Kidney epithelial cell (primary cell): Measurements from ENCODE around the gene CA10. TPM values are rescaled to one million over a fixed set of nuclear protein-coding genes. Genes with fewer than 3 reads are reported as not detected.

ENCODE experiments used
- DNase-seq: peaks from one replicate; pipeline ENCODE4 v3.0.0-alpha.2; 2010; ENCODE audit warnings: low read depth
- H3K27me3 ChIP-seq: 2 replicates; pipeline ENCODE4 v1.6.0; 2011; ENCODE audit warnings: low read length; ENCODE audit not compliant: control insufficient read depth, insufficient read depth
- H3K36me3 ChIP-seq: 2 replicates; pipeline ENCODE4 v1.5.1; 2011; ENCODE audit warnings: low read length; ENCODE audit not compliant: control insufficient read depth, insufficient read depth
- H3K4me3 ChIP-seq: 2 replicates; pipeline ENCODE4 v1.5.1; 2011; ENCODE audit warnings: low read depth, mild to moderate bottlenecking, control low read depth, low read length
- total RNA-seq: library from RNA; depleted of rRNA; stranded (reverse); fragments of >200 nt; gene quantifications from 2 replicates; pipeline ENCODE4 v1.2.3, GENCODE V29; 2015
- TF ChIP-seq, protein P1 (sequence below): IDR thresholded peaks from 2 replicates; pipeline ENCODE4 v1.5.1; 2011; ENCODE audit warnings: mild to moderate bottlenecking, moderate library complexity, low read length, control low read depth, inconsistent platforms; ENCODE audit not compliant: insufficient read depth, poor library complexity, severe bottlenecking

Gene CA10
- total RNA-seq, 1 donor from 2014 or later, result 0.13 TPM

DNA sequence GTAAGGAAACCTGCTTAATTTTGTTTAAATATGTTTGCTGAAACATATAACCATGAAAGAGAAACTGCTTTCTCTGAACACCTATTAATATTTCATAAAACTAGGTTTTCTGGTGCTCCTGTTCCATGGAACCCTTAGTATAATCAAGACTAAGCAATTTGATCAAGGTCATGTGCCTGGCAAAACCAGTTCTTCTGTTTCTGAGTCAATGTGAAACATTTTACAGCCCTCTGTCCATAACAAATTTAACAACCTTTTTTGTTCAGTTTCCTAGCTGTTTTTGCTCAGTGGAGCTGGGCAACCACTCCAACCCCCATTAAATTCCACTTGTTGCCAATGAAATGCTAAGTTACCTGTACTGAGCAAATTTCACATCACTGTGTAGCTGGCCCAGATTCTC, 344.0 kb downstream of the CA10 start:
- TF ChIP-seq, protein P1, sequence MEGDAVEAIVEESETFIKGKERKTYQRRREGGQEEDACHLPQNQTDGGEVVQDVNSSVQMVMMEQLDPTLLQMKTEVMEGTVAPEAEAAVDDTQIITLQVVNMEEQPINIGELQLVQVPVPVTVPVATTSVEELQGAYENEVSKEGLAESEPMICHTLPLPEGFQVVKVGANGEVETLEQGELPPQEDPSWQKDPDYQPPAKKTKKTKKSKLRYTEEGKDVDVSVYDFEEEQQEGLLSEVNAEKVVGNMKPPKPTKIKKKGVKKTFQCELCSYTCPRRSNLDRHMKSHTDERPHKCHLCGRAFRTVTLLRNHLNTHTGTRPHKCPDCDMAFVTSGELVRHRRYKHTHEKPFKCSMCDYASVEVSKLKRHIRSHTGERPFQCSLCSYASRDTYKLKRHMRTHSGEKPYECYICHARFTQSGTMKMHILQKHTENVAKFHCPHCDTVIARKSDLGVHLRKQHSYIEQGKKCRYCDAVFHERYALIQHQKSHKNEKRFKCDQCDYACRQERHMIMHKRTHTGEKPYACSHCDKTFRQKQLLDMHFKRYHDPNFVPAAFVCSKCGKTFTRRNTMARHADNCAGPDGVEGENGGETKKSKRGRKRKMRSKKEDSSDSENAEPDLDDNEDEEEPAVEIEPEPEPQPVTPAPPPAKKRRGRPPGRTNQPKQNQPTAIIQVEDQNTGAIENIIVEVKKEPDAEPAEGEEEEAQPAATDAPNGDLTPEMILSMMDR, result no peak
- no peaks in the 10 kb centered on the region for H3K36me3 ChIP-seq
- no peak for DNase-seq
- H3K4me3 ChIP-seq, result no peak overlapping the region
- H3K27me3 ChIP-seq, result no peaks in the 10 kb centered on the region

DNA sequence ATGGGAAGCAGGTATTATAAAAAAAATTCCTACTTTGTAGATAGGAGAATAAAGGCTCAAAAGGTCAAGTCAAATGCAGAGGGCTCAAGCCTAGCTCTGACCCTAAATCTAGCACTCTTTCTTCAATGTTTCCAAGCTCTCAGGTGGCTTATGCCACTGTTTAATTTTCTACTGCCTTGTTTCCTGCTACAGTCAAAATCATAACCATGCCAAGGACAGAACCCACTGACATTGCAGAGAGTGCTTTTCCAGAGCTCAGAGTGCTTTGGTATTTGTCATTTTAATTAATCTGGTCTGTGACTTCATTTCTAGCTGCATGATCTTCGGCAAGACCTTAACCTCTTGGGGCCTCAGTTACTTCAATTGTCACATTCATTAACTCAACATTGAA, 344.7 kb downstream of the CA10 start:
- TF ChIP-seq, protein P1, result no peak
- Histone ChIP-seq H3K4me3 (no peak overlapping the region), H3K36me3 (no peaks in the 10 kb centered on the region), H3K27me3 (no peaks in the 10 kb centered on the region)
- DNase-seq, result no peak

DNA sequence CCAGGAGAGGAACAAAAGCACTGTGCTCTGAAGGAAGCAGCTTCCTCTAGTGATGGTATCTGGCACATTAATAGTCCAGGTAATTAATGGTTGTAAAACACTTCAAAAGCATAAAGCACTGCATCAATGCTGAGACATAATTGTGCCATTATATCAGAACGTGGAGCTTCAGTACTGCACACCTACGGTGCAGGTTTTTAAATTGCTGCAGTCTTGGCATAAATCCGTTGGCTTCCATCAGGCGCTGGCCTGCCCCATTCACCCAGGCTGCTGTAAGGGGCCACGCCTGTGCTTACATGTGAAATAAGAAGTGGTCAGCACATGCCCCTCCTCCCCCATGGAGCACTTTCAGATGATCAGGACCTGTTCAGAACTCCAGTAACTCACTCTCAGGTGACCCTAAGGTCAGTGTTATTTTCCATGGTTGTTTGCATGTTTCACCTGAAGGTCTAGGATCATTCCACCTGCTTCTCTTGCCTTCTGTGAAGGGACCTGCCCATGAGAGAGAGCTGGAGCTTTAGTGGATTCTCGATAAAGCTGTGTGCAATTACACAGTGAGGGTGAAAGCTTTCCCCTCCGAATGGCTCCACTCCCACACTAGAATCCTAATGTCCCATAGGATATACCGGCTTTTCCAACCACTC, 345.3 kb downstream of the CA10 start:
- TF ChIP-seq, protein P1, result no peak
- no peak overlapping the region for H3K4me3 ChIP-seq
- no peaks in the 10 kb centered on the region for H3K36me3 ChIP-seq
- DNase-seq, result no peak
- no peaks in the 10 kb centered on the region for H3K27me3 ChIP-seq

DNA sequence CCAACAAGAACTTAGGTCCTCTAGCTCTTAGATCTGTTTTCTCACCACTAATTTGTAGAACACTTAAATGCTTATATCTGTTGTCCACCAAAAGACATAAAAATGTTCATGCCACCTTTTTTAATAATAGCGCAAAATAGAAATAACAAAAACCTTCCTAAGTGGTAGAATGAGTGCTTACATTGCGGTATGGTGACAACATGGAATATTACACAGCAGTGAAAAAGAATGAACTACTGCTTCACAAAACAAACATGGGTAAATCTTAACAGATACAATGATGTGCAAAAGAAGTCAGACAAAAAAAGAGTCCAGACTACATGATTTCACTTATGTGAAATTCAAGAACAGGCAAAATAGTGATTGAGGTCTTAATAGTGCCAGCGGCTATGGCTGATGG, 351.1 kb downstream of the CA10 start:
- H3K27me3 ChIP-seq, result no peaks in the 10 kb centered on the region
- H3K4me3 ChIP-seq, result no peak overlapping the region
- no peaks in the 10 kb centered on the region for H3K36me3 ChIP-seq
- TF ChIP-seq, protein P1, result no peak
- no peak for DNase-seq

DNA sequence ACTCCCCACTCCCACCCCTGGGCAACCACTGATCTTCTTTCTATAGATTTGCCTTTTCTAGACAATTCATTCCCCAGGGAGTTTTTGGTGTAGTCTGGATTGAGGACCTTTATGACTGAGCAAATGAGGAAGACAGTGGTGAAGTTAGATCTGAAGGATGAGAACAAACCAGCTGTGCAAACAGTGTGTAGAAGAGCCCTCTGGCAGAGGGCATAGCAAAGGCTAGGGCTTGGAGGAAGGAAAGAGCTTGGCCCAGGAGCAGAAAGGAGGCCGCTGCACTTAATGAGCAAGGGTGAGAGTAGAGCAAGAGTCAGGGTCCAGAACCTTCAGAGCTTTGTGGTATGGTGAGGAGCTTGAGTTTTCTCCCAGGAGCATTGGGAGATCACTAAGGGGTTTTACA, 352.7 kb downstream of the CA10 start:
- TF ChIP-seq, protein P1, result no peak
- H3K4me3 ChIP-seq, result no peak overlapping the region

DNA sequence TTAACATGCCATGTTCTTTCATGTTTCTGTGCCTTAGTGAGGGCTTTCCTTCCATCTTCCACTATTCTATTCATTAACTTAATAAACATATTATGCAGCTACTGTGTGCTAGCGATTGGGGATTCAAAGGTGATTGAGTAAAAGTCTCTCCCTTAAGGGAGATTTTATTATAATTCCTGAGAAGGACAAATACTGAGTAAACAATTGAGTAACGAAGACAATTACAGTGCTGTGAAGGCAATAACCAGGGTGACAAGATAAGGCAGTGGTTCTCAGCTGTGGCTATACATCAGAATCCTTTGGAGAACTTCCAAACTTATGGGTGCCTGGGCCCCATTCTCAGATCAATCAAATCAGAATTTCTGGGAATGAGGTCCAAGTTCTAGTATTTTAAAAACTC, 353.3 kb downstream of the CA10 start:
- Histone ChIP-seq H3K27me3 (no peaks in the 10 kb centered on the region), H3K36me3 (no peaks in the 10 kb centered on the region), H3K4me3 (no peak overlapping the region)
- TF ChIP-seq, protein P1, result no peak
- no peak for DNase-seq

More for the DNA sequence above, 352.7 kb downstream of the CA10 start:
- no peaks in the 10 kb centered on the region for H3K27me3 ChIP-seq
- H3K36me3 ChIP-seq, result no peaks in the 10 kb centered on the region
- DNase-seq, result no peak
